Measurements from ENCODE around the gene NATD1. TPM values are rescaled to one million over a fixed set of nuclear protein-coding genes. Genes with fewer than 3 reads are reported as not detected.

Gene NATD1
- total RNA-seq, 2 donors from 2014 or later = 16.5 to 26.3 TPM

DNA sequence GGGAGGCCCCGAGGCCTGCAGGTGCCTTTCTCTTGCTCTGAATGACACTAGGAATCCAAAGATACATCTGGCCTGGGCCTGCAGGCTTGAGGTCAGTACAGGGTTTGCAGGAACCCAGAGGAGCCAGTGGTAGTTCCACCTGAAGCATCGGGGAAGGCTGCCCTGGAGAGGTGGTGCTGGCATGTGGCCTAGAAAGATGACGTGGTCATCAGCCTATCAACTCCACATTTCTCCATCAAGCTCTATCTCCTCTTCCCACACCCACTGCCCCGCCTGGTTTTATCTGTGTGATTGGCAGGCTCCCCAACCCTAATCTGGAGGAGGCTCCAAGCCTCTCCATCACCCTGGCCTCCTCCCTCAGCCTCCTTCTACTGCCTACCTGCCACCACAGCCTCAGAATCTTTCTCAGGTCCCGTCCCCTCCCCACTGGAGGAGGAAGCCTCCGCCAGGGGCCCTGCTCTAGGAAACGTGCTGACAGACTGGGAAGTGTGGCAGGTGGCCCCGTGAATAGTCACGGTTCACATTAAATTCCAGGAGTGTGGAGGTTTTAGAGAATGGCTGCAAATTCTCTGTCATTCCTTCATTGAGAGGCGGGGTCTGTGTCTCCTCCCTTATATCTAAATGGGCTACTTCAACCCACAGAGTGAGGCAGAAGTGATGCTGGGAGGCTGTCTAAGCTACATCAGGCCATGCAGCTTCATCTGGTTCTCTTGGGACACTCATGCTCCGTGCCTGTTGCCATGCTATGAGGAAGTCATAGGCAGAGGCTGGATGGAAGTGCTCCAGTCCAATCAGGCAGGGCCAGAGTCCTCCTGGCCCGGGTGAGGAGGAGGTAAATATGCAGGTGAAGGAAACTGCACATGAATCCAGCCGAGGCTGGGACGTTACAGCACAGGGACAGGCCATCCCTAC, 19.9 kb upstream of the NATD1 start:
- 79% methylated on average over 14 of the region's 14 CpGs for WGBS
- H3K4me3 ChIP-seq = no peak overlapping the region
- no peak for TF ChIP-seq POLR2A (IDR thresholded peaks at IDR 0.05)
- TF ChIP-seq POLR2AphosphoS5 (IDR thresholded peaks at IDR 0.05) = no peak
- TF ChIP-seq, protein P1, sequence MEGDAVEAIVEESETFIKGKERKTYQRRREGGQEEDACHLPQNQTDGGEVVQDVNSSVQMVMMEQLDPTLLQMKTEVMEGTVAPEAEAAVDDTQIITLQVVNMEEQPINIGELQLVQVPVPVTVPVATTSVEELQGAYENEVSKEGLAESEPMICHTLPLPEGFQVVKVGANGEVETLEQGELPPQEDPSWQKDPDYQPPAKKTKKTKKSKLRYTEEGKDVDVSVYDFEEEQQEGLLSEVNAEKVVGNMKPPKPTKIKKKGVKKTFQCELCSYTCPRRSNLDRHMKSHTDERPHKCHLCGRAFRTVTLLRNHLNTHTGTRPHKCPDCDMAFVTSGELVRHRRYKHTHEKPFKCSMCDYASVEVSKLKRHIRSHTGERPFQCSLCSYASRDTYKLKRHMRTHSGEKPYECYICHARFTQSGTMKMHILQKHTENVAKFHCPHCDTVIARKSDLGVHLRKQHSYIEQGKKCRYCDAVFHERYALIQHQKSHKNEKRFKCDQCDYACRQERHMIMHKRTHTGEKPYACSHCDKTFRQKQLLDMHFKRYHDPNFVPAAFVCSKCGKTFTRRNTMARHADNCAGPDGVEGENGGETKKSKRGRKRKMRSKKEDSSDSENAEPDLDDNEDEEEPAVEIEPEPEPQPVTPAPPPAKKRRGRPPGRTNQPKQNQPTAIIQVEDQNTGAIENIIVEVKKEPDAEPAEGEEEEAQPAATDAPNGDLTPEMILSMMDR (IDR thresholded peaks at IDR 0.05) = no peak
- no peaks in the 10 kb centered on the region for H3K9me3 ChIP-seq
- H3K27ac ChIP-seq = no peak overlapping the region
- no peak for DNase-seq (ENCODE audit: low spot score)
- no peaks in the 10 kb centered on the region for H3K27me3 ChIP-seq (replicated peaks; ENCODE audit: insufficient read depth)
- intact Hi-C loops (cut with DNase I) = no loop called here
- no peaks in the 10 kb centered on the region for H3K36me3 ChIP-seq
- peaks cover 5% of the 10 kb centered on the region for H3K4me1 ChIP-seq (replicated peaks)

DNA sequence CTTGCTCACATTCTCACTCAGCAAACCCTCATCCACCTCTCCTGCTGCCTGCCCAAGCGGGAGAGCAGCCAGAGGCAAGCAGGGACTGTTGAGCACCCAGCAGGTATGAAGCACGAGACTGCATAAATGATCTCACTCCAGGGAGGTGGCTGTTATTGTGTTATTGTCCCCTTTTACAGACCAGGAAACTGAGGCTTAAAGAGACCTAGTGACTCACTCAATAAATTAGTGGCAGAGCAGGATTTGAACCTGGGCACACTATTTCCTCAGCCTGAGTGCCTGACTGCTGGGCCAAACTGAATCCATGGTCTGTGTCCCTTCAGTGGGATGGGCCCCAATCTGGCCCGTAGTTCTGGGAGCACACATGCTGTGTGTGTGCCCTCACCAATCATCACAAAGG, 19.0 kb upstream of the NATD1 start:
- Histone ChIP-seq H3K27me3 (replicated peaks; ENCODE audit: insufficient read depth) (no peaks in the 10 kb centered on the region), H3K36me3 (no peaks in the 10 kb centered on the region), H3K4me1 (replicated peaks) (peaks cover 5% of the 10 kb centered on the region), H3K27ac (no peak overlapping the region), H3K9me3 (no peaks in the 10 kb centered on the region), H3K4me3 (no peak overlapping the region)
- TF ChIP-seq POLR2AphosphoS5 (IDR thresholded peaks at IDR 0.05) (no peak), POLR2A (IDR thresholded peaks at IDR 0.05) (no peak)
- TF ChIP-seq, protein P1 (IDR thresholded peaks at IDR 0.05) = no peak
- intact Hi-C loops (cut with DNase I) = no loop called here
- 87% methylated on average over 3 of the region's 3 CpGs for WGBS
- DNase-seq (ENCODE audit: low spot score) = no peak

DNA sequence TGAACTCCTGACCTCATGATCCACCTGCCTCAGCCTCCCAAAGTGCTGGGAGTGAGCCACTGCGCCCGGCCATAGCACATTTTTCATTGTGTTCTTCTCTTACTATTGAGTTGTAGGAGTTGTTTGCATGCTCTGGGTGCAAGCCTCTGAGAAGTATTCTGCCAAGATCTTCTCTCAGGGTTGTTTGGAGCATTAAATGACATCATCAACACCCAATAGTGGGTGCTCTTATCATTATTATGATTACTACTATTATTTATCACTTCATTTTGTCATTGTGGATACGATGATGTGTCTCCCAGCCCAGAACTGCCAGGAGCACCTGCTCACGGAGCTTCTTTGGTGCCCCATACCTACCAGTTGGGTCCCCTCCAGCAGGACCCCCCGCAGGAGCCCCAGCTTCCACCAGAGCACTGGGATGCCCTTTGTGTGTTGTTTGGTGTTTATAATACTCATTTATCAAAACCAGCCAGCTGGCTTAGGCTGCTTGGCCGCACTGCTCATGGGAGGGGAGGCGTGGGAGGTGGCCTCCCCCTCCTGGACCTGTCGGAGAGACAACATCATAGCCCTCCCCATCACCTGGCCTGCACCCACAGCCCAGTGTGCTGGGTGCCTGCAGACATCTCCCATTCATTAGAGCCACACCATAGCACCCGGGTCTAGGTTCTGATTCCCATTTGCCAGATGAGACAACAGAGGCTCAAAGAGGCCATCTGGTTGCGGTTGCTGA, 18.4 kb upstream of the NATD1 start:
- Histone ChIP-seq H3K4me3 (no peak overlapping the region), H3K27me3 (replicated peaks; ENCODE audit: insufficient read depth) (no peaks in the 10 kb centered on the region), H3K4me1 (replicated peaks) (peaks cover 5% of the 10 kb centered on the region), H3K27ac (no peak overlapping the region), H3K9me3 (no peaks in the 10 kb centered on the region), H3K36me3 (no peaks in the 10 kb centered on the region)
- intact Hi-C loops (cut with DNase I) = no loop called here
- TF ChIP-seq POLR2A (IDR thresholded peaks at IDR 0.05) (no peak), POLR2AphosphoS5 (IDR thresholded peaks at IDR 0.05) (no peak)
- TF ChIP-seq, protein P1 (IDR thresholded peaks at IDR 0.05) = no peak
- no peak for DNase-seq (ENCODE audit: low spot score)
- 89% methylated on average over 10 of the region's 10 CpGs for WGBS

DNA sequence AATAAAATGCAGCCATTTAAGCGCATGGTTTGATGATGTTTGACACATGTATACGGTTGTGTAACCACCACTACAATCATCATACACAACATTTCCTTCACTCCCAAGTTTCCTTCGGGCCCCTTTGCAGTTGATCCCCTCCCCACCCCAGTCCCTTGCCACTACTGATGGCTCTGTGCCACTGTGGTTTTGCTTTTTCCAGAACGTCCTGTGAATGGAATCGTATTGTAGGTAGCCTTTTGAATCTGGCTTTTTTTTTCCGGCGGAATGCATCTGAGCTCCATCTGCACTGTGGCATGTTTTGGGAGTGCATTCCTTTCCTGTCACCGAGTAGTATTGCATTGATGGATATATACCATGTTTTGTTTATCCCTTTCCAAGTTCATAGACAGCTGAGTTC, 16.2 kb upstream of the NATD1 start:
- intact Hi-C loops (cut with DNase I) = no loop called here
- WGBS = 55% methylated on average over 8 of the region's 8 CpGs

More for the DNA sequence above, 16.2 kb upstream of the NATD1 start:
- DNase-seq (ENCODE audit: low spot score) = no peak
- TF ChIP-seq POLR2A (IDR thresholded peaks at IDR 0.05) (no peak), POLR2AphosphoS5 (IDR thresholded peaks at IDR 0.05) (no peak)
- TF ChIP-seq, protein P1 (IDR thresholded peaks at IDR 0.05) = no peak
- Histone ChIP-seq H3K4me3 (no peak overlapping the region), H3K36me3 (no peaks in the 10 kb centered on the region), H3K27ac (no peak overlapping the region), H3K9me3 (no peaks in the 10 kb centered on the region), H3K27me3 (replicated peaks; ENCODE audit: insufficient read depth) (no peaks in the 10 kb centered on the region), H3K4me1 (replicated peaks) (no peaks in the 10 kb centered on the region)
